H9 (cell line): ENCODE measurements around the gene ENDOU. TPM values are rescaled to one million over a fixed set of nuclear protein-coding genes. Genes with fewer than 3 reads are reported as not detected.

ENCODE experiments used
- DNase-seq: peaks from one replicate; pipeline ENCODE4 v3.0.0-alpha.2; 2017
- H2AFZ ChIP-seq: one replicate; pipeline ENCODE4 v1.6.1; 2013; ENCODE audit warnings: mild to moderate bottlenecking, low read length, control low read depth, moderate library complexity
- H2AK5ac ChIP-seq: 2 replicates; pipeline ENCODE4 v1.6.1; 2013; ENCODE audit warnings: low read length, control low read depth, mixed read lengths; ENCODE audit not compliant: insufficient read length
- H2BK120ac ChIP-seq: one replicate; pipeline ENCODE4 v1.6.1; 2013; ENCODE audit warnings: low read depth, mild to moderate bottlenecking, low read length, control low read depth, inconsistent platforms; ENCODE audit not compliant: poor library complexity, severe bottlenecking
- H2BK12ac ChIP-seq: 2 replicates; pipeline ENCODE4 v1.6.1; 2013; ENCODE audit warnings: low read length, control low read depth, mixed read lengths, low read depth; ENCODE audit not compliant: insufficient read length
- H2BK15ac ChIP-seq: 2 replicates; pipeline ENCODE4 v1.6.1; 2013; ENCODE audit warnings: low read depth, low read length, control low read depth
- H2BK20ac ChIP-seq: one replicate; pipeline ENCODE4 v1.6.1; 2013; ENCODE audit warnings: low read depth, mild to moderate bottlenecking, low read length, control low read depth, inconsistent platforms; ENCODE audit not compliant: poor library complexity, severe bottlenecking
- H2BK5ac ChIP-seq: 2 replicates; pipeline ENCODE4 v1.6.1; 2013; ENCODE audit warnings: low read length, control low read depth, mixed read lengths; ENCODE audit not compliant: insufficient read length
- H3K14ac ChIP-seq: 2 replicates; pipeline ENCODE4 v1.6.1; 2013; ENCODE audit warnings: low read length, control low read depth; ENCODE audit not compliant: insufficient read depth
- H3K18ac ChIP-seq: 2 replicates; pipeline ENCODE4 v1.6.1; 2013; ENCODE audit warnings: low read depth, mild to moderate bottlenecking, mixed read lengths, low read length, control low read depth; ENCODE audit not compliant: insufficient read length
- H3K23ac ChIP-seq: 2 replicates; pipeline ENCODE4 v1.6.1; 2013; ENCODE audit warnings: low read length, control low read depth, mixed read lengths, low read depth; ENCODE audit not compliant: insufficient read length
- H3K23me2 ChIP-seq: 2 replicates; pipeline ENCODE4 v1.6.1; 2013; ENCODE audit warnings: low read depth, mild to moderate bottlenecking, mixed read lengths, low read length, control low read depth; ENCODE audit not compliant: insufficient read length, poor library complexity, severe bottlenecking
- H3K27ac ChIP-seq: 2 replicates; pipeline ENCODE4 v1.5.1; 2013; ENCODE audit warnings: low read length, control low read depth, mixed read lengths, low read depth; ENCODE audit not compliant: insufficient read length
- H3K27me3 ChIP-seq: 2 replicates; pipeline ENCODE4 v1.6.1; 2013; ENCODE audit warnings: low read length, control low read depth, inconsistent platforms; ENCODE audit not compliant: insufficient read depth
- H3K4ac ChIP-seq: 2 replicates; pipeline ENCODE4 v1.6.1; 2013; ENCODE audit warnings: low read depth, mild to moderate bottlenecking, control low read depth, inconsistent platforms, low read length, moderate library complexity
- H3K4me1 ChIP-seq: 2 replicates; pipeline ENCODE4 v1.6.1; 2013; ENCODE audit warnings: low read length, control low read depth, inconsistent platforms; ENCODE audit not compliant: insufficient read depth
- H3K4me2 ChIP-seq: 2 replicates; pipeline ENCODE4 v1.6.1; 2013; ENCODE audit warnings: low read length, control low read depth, mixed read lengths; ENCODE audit not compliant: insufficient read length, insufficient read depth
- H3K56ac ChIP-seq: 2 replicates; pipeline ENCODE4 v1.6.1; 2013; ENCODE audit warnings: low read depth, mild to moderate bottlenecking, mixed read lengths, low read length, control low read depth; ENCODE audit not compliant: insufficient read length
- H3K79me1 ChIP-seq: 2 replicates; pipeline ENCODE4 v1.6.1; 2013; ENCODE audit warnings: low read depth, mild to moderate bottlenecking, moderate library complexity, low read length, control low read depth, inconsistent platforms; ENCODE audit not compliant: insufficient read depth, poor library complexity, severe bottlenecking
- H3K79me2 ChIP-seq: 2 replicates; pipeline ENCODE4 v1.6.1; 2013; ENCODE audit warnings: low read length, control low read depth, inconsistent platforms; ENCODE audit not compliant: insufficient read depth
- H3K9ac ChIP-seq: 2 replicates; pipeline ENCODE4 v1.6.1; 2013; ENCODE audit warnings: low read length, control low read depth, mixed read lengths; ENCODE audit not compliant: insufficient read length; ENCODE audit errors: extremely low read depth
- H3K9me3 ChIP-seq: one replicate; pipeline ENCODE4 v1.6.1; 2013; ENCODE audit warnings: low read depth, low read length, inconsistent platforms; ENCODE audit not compliant: control insufficient read depth
- H3T11ph ChIP-seq: one replicate; pipeline ENCODE4 v1.6.1; 2013; ENCODE audit warnings: mild to moderate bottlenecking, low read length, control low read depth, inconsistent platforms
- H4K20me1 ChIP-seq: one replicate; pipeline ENCODE4 v1.6.1; 2013; ENCODE audit not compliant: control insufficient read depth, insufficient read length, insufficient read depth
- H4K5ac ChIP-seq: 2 replicates; pipeline ENCODE4 v1.6.1; 2013; ENCODE audit warnings: low read depth, mild to moderate bottlenecking, mixed read lengths, low read length, control low read depth; ENCODE audit not compliant: insufficient read length
- H4K8ac ChIP-seq: replicated peaks from 2 replicates; pipeline ENCODE4 v1.6.1; 2013; ENCODE audit warnings: low read length, control low read depth, mixed read lengths, low read depth; ENCODE audit not compliant: insufficient read length
- H4K91ac ChIP-seq: 2 replicates; pipeline ENCODE4 v1.6.1; 2013; ENCODE audit warnings: low read depth, mild to moderate bottlenecking, moderate library complexity, mixed read lengths, low read length, control low read depth; ENCODE audit not compliant: insufficient read length
- H3K27ac Mint-ChIP-seq, 3 experiments: 2 replicates in 2 of 3; 3 replicates in 1 of 3; pipeline ENCODE4 v1.8.0; 2020 to 2021; ENCODE audit warnings: mixed read lengths in 3 of 3, mild to moderate bottlenecking in 1 of 3, moderate library complexity in 1 of 3
- H3K27me3 Mint-ChIP-seq: 2 replicates; pipeline ENCODE4 v1.8.0; 2021; ENCODE audit warnings: low read depth, mild to moderate bottlenecking, moderate library complexity, mixed read lengths
- H3K36me3 Mint-ChIP-seq, 3 experiments: 2 replicates in 2 of 3; 3 replicates in 1 of 3; pipeline ENCODE4 v1.8.0; 2020 to 2021; ENCODE audit warnings: low read depth in 3 of 3, mixed read lengths in 3 of 3; ENCODE audit not compliant: insufficient read depth in 1 of 3
- H3K4me1 Mint-ChIP-seq, 2 experiments: 2 replicates each; pipeline ENCODE4 v1.8.0; 2020; ENCODE audit warnings: mixed read lengths in 2 of 2
- H3K4me3 Mint-ChIP-seq, 2 experiments: 2 replicates in 1 of 2; 3 replicates in 1 of 2; pipeline ENCODE4 v1.8.0; 2020 to 2021; ENCODE audit warnings: mild to moderate bottlenecking in 2 of 2, mixed read lengths in 2 of 2, moderate library complexity in 1 of 2
- H3K9me3 Mint-ChIP-seq, 2 experiments: 2 replicates in 1 of 2; 3 replicates in 1 of 2; pipeline ENCODE4 v1.8.0; 2020; ENCODE audit warnings: mild to moderate bottlenecking in 2 of 2, mixed read lengths in 2 of 2, moderate library complexity in 1 of 2
- CTCF ChIP-seq: fragments of 200-600 bp; sonication (generic); conservative IDR thresholded peaks from 3 replicates; pipeline ENCODE4 v1.8.0; 2021; ENCODE audit warnings: antibody characterized with exemption, mild to moderate bottlenecking
- WGBS: extraction: QIAGEN DNeasy Blood & Tissue Kit; methylation state at CpG from one replicate; pipeline ENCODE4 v1.1.7; 2013; ENCODE audit warnings: missing lambda C conversion rate, low lambda C conversion rate, mixed read lengths; ENCODE audit not compliant: insufficient read length; ENCODE audit errors: extremely low coverage; 5-methylcytosine and 5-hydroxymethylcytosine counted together
- total RNA-seq: library from RNA; stranded (reverse); gene quantifications from 2 replicates; pipeline ENCODE4 v1.2.1, GENCODE V29; 2021

The ENDOU gene
- total RNA-seq, 1 experiment from 2014 or later = not detected

- peak overlapping the region in 1 of 3 experiments; percentile 27; a peak in 1 of 7 replicates for H3K27ac Mint-ChIP-seq
- H3K4me1 ChIP-seq = peaks cover 6% of the 10 kb centered on the region
- peaks cover 0 to 1% (median 0%) of the 10 kb centered on the region in 3 experiments; a peak in 2 of 7 replicates for H3K36me3 Mint-ChIP-seq
Observed at GRCh38 chr12:47772738-47773061, 47.4 kb upstream of the ENDOU start.

More at GRCh38 chr12:47772738-47773061, 47.4 kb upstream of the ENDOU start:
- Histone ChIP-seq H3K4me2 (peak overlapping the region; percentile 69), H3K9ac (no peak overlapping the region), H3K27ac (no peak overlapping the region), H4K20me1 (peaks cover 3% of the 10 kb centered on the region), H3K79me2 (no peaks in the 10 kb centered on the region), H4K8ac (no peak overlapping the region), H3K14ac (no peak overlapping the region), H2BK20ac (no peak overlapping the region), H3K23me2 (peaks cover 6% of the 10 kb centered on the region), H3K27me3 (no peaks in the 10 kb centered on the region), H3T11ph (no peak overlapping the region), H2BK120ac (no peak overlapping the region), H2AFZ (no peak overlapping the region), H2AK5ac (no peak overlapping the region), H2BK12ac (no peak overlapping the region), H4K91ac (no peak overlapping the region), H3K9me3 (no peaks in the 10 kb centered on the region), H3K56ac (no peak overlapping the region), H3K4ac (no peak overlapping the region), H3K79me1 (no peaks in the 10 kb centered on the region), H2BK15ac (no peak overlapping the region), H3K23ac (no peak overlapping the region), H2BK5ac (no peak overlapping the region), H4K5ac (no peak overlapping the region), H3K18ac (no peak overlapping the region)
- no peaks in the 10 kb centered on the region for H3K9me3 Mint-ChIP-seq
- H3K4me3 Mint-ChIP-seq = peak overlapping the region; percentile 59 to 75
- H3K4me1 Mint-ChIP-seq = peaks cover 16 to 26% of the 10 kb centered on the region in 2 experiments
- no peak for TF ChIP-seq CTCF
- no peak for DNase-seq
- peaks cover 22% of the 10 kb centered on the region for H3K27me3 Mint-ChIP-seq
- no CpG with 5 or more reads among the region's 17 CpGs for WGBS
